Kidney tubule cell (primary cell): ENCODE measurements around the gene PLB1.
"Not testable (repeated sequence)": the region's sequence is repeated elsewhere in the genome, so short reads cannot be mapped to it uniquely, and the experiment has no call there.

Experiments
- DNase-seq: peaks from one replicate; pipeline ENCODE4 v3.0.0-alpha.2; 2018; ENCODE audit warnings: low spot score

The PLB1 gene

DNA sequence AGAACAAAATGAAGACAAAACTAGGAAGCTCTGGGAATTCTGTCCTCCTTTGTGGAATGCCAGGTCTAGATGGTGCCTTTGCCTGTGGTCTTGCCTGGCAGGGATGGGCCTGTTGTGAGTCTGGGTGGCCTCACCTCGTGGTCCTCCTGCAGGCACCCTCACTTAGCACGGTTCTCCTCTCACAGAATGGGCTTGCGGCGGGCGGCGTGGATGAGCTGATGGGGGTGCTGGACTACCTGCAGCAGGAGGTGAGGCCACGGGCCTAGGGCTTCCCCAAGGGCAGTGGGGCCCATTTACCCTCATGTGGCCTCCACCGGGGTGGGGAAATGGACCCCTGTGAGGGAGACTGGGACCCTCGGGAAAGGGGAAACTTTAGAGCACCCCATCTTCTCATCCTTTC is 42.3 kb downstream of the PLB1 start:
- DNase-seq = no peak

- DNase-seq = no peak
Measured at GRCh38 chr2:28538652-28539051, 42.8 kb downstream of the PLB1 start.

DNA sequence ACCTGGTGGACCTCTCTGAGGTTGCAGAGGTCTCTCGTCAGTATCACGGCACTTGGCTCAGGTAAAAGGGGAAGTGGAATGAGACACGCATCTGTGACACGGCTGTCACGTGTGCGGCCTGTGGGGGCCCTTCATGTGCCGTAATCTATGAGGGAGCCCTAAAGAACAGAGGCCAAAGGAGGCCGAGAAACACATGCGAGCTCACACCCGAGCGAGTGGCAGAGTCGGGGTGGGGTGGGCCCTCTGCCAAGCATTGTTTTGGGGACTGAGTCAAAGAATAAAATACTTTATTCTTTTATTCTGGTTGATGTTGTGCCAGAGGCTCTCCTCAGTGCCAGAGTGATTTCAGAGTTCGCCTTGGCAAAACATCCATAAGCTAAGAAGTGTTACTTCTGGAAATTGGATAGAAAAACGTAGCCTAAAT is 43.3 kb downstream of the PLB1 start:
- no peak for DNase-seq

DNA sequence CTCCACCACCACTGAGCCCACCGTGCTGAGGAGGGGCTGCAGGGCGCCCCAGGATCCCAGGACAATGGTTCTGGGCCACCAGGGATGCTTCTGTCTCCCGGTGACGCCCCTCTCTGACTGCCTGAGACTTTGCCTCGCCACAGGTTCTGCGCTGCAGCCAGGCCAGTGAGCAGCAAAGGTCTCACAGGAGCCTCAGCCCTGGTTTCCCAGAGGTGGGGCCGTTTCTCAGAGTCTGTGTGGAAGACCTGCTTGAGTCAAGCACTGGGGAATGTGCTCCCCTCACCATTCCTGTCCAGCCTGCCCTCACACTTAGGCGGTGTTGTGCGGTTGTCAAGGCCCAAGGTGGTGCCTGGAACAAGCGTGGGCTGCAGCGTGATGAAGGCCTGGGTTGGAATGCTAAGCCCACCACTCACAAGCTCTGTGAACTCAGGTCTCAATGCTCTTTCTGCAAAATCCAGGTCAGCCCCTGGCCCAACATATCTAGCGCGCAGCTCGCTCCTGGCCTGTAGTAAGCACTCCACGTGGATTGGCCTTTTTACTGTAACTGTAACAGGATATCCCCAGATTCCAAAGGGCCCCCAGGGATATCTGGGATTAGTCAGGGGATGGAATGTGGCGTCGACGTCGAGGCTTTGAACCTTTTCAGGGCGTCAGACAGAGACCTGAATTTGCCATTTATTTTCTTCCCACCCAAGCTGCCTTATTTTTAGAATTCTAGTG is 47.6 kb downstream of the PLB1 start:
- DNase-seq = no peak

GRCh38 chr2:28544036-28544346 is 48.1 kb downstream of the PLB1 start:
- no peak for DNase-seq

DNA sequence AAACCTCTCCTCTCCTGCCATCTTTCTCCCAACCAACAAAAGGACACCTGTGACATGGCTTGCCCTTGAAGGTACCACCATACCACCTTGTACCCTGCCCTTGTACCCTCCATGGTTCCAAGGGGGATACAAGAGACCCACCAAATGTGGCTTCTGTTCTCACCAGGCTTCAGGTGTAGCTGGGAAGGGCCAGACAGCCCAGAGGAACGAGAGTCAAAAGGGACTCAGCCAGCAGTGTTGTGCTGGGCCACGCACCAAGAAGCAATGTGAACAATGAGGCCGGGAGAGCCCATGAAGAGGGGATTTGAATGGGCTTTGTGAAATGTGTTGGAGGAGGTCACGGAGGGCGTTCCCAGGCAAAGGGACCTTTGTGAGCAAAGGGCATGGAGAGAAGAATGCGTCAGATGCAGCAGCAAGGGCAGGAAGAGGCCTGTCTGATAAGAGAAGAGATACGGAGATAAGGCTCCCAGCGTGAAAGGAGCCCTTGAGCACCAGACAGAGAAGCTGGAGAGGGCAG is 48.6 kb downstream of the PLB1 start:
- no peak for DNase-seq

- peak; percentile 56 for DNase-seq
Measured at GRCh38 chr2:28544922-28545589, 49.2 kb downstream of the PLB1 start.

DNA sequence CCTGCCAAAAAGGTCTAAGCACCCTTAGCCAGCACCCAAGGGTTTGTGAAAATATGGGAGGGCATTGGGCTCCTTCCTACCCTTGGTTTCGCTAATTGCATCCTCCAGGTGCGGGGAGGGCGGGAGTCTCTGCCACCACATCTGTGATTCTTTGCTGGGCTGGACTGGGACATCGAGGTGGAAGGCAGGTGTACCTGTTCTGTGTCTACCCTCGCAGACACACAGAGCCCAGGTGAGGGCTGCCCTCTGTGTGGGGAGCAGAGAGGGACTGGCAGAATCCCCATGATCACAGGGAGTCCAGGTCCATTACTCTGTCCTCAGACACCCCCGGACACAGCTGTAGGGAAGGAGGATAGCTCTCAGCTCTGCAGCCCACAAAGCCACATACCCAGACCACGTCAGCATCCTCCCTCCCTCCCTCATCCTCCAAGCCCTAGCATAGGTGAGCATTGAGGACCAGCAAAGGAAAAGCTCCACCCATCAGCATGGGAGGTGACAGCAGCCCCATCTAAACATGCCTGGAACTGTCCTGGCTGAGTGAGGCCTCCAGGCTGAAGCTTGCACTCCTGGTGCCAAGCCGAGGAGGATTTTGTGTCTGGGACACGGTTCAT is 49.8 kb downstream of the PLB1 start:
- no peak for DNase-seq

DNA sequence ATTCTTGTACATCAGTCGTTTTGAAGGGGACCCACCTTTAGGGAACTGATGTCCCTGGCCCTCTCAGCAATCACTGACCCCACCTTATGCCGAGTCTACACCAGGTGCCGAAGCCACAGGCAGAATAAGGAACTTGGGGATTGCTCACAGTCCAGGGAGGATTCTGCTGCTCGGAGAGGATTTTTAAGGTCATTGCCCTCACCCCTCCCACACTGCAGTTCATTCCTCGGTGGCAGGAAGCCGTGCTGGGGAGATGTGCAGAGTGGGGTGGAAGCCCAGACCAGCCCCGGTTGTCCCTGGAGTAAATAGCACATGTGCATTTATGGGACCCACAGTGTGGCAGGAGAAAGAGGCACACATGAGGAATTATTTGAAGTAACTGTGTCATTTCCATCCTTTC is 50.4 kb downstream of the PLB1 start:
- peak; percentile 15 for DNase-seq

DNA sequence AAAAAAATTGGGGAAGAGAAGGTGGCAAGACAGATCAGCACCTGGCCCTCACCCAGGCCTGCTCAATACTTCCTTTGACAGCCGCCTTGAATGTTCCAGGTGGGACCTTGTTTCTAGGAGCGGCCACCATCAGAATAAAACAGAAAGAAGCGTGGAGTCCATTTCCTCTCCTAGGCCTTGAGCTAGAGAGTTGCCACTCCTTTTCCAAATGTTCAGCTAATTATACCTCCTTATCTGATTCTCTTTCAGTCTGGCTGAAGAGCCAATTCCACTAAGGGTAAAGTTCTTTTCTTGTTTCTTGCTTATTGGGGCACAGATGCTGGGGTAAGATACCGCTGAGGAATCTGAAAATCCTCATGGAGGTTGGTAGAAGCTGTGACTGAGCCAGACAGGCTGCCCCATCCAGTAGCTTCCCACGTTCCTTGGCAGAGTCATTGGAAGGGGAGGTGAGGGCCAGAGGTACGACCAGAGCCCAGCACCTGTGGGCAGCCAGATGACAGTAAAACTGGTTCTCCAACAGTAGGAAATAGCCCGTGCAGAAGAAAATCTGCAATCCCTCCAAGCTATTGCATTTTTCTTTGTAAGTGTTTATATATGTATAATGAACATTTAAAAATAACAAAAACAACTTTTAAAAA is 51.5 kb downstream of the PLB1 start:
- no peak for DNase-seq

- no peak for DNase-seq
Measured at GRCh38 chr2:28547906-28548600, 52.2 kb downstream of the PLB1 start.

DNA sequence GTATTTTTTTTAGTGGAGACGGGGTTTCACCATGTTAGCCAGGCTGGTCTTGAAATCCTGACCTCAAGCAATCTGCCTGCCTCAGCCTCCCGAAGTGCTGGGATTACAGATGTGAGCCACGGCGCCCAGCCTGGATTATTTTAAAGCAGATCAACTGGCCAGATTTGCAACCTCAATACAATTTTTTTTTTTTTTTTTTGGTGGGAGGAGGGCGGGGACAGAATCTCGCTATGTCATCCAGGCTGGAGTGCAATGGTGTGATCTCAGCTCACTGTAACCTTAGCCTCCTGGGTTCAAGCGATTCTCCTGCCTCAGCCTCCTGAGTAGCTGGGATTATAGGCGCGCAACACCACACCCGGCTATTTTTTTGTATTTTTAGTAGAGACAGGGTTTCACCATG is 54.5 kb downstream of the PLB1 start:
- DNase-seq = not testable (repeated sequence)

DNA sequence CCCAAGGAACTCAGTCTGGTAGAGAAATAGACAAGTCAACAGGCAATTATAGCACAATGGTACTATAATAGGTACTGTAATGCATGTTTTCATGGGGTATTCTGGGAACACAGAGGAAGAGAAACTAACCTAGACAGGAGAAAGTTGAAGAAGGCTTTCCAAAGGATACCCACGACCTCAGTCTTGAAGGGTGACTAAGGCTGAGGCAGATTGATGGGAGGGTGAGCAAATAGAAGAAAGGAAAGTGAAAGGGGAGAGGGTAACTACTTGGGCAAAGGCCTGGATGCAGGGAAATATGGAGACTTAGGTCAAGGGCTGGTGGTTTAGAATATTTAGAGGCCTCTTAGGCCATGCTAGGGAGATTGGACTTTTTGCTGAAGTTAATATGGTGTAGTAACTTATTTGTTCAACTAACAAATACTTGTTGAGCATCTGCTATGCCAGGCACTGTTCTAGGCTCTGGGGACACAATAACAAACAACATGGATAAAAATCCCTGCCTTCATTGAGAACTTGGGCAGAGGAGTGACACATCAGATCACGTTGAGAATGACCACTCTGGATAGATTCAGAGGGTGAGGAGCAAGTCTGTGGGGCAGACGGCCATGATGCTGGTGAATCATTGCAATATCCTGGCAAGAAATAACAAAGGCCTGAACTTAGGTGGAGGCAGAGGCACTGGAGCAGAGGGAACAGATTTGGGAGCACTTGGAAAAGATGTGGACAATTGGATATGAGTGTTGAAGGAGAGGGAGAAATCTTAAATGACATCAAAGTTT is 56.4 kb downstream of the PLB1 start:
- DNase-seq = peak; percentile 78

DNA sequence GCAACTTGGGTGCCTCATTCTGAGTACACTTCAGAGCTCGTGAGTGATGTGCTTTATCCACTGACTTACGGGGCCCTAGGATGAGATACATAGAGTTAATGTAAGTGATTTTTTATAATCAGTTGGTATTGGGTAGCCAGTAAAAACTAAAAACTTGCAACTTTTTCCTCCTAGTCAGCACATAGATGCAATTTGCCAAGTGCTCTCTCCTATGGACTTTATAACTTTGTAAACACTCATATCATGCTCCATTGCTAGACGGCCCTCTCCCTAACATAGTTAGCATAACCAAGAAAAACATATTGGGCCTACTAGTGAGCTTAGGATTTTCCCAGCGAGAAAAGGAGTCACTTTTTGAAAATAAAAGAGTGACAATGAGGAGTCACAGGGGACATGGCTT is 60.4 kb downstream of the PLB1 start:
- DNase-seq = no peak

- DNase-seq = no peak
Measured at GRCh38 chr2:28557389-28558131, 61.7 kb downstream of the PLB1 start.

DNA sequence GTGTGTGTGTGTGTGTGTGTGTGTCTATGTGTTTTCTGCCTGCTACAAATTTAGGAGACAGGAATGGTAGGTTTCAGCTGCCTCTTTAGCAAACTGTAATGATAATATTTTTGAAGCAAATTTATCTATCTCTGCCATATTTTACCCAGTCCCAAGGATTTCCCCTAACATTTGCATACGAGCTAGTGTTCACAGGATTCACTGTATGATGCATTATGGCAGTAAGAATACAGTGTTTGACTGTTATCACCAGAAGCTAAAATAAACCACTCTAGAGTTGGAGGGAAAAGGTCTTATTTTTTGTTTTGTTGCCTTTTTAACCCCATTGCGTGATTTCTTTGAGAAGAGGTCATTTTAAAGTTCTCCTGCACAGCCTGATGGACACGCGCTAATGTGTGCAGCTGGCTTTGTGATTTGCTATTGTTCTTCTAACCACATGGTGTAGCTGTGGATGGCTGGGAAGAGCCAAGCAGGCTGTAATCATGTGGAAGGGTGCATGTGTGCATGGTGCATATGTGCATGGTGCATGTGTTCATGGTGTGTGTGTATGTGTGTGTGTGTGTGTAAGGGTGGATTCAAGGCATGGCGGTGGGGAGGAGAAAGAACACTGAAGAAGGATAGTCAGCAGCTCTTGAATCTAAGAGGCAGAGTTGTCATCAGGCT is 62.4 kb downstream of the PLB1 start:
- DNase-seq = no peak

DNA sequence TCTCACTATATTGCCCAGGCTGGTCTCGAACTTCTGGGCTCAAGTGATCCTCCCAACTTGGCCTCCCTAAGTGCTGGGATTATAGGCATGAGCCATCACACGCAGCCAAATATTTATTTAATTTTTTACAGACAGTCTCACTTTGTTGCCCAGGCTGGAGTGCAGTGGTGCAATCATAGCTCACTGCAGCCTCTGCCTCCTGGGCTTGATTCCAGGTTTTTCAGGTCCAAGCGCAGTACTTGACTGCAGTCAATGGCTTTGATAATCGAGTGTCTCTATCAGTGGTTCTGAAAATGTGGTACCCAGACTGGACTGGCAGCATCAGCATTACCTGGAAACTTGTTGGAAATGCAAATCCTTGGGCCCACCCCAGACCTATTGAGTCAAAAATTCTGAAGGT is 63.1 kb downstream of the PLB1 start:
- no peak for DNase-seq

DNA sequence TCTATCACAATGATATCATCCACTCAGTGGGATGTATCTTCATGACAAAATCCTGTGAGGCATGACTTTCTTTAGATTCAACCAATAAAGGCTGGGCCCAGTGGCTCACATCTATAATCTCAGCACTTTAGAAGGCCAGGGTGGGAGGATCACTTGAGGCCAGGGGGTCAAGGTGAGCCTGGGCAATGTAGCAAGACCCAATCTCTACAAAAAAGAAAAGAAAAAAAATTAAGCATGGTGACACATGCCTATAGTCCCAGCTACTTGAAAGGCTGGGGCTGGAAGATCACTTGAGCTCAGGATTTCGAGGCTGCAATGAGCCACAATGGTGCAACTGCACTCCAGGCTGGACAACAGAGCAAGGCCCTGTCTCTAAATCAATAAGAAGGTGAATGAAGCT is 68.0 kb downstream of the PLB1 start:
- DNase-seq = no peak

GRCh38 chr2:28564346-28564745 is 68.5 kb downstream of the PLB1 start:
- DNase-seq = no peak

DNA sequence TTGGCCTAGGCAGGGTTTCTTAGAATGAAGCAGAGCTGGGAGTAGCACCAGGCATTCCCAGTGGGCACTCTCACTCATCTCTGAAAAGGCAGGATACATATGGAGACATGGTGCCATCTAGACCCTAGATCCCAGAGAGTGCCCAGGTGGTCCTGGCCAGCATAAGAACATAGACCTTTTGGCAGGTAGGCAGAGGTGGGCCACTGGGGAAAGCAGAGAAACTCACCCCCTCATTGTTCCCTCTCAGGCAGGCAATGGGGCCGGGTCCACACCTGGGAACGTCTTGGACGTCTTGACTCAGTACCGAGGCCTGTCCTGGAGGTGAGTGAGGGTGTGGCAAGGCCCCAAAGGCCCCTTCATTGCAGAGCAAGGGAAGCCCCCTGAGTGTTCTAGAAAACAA is 69.2 kb downstream of the PLB1 start:
- DNase-seq = no peak
